ENCODE data around the gene FBXO28.

DNA sequence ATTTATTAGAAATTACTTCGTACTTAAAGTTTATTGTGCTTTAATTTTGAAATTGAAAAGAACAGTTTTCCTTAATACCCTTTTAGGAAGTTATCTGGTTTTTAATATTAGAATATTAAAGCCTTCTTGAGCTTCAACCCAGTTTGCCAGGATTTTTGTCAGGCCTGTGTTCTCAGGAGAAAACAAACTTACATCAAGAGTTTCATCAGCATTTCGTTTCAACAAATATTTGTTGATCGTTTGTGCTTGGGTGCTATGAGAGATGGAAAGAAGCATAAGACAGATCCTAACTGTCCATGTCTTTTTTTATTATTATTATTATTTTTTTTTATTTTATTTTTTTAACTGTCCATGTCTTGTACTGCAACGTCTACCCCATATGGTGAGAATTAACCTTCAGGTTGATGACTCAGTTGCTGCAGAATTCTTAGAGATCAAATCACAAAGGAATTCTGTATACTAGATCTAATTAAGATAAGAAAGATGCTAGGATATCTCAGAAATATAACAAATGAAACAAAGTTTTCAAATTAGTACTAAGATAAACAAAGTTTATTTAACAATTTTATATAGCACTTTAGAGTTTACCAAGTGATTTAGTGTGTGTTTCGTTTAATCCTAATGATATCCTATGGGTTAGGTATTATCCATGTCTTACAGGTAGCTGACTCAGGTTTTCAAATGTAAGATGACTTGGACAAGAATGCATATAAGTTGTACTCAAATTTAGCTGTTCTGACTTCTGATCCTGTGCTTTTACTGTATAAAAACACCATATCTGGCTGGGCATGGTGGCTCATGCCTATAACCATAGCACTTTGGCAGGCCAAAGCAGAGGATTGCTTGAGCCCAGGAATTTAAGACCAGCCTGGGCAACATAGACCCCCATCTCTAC lies 14.3 kb downstream of the FBXO28 start:
- TF ChIP-seq, protein P1, sequence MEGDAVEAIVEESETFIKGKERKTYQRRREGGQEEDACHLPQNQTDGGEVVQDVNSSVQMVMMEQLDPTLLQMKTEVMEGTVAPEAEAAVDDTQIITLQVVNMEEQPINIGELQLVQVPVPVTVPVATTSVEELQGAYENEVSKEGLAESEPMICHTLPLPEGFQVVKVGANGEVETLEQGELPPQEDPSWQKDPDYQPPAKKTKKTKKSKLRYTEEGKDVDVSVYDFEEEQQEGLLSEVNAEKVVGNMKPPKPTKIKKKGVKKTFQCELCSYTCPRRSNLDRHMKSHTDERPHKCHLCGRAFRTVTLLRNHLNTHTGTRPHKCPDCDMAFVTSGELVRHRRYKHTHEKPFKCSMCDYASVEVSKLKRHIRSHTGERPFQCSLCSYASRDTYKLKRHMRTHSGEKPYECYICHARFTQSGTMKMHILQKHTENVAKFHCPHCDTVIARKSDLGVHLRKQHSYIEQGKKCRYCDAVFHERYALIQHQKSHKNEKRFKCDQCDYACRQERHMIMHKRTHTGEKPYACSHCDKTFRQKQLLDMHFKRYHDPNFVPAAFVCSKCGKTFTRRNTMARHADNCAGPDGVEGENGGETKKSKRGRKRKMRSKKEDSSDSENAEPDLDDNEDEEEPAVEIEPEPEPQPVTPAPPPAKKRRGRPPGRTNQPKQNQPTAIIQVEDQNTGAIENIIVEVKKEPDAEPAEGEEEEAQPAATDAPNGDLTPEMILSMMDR (IDR thresholded peaks at IDR 0.05), result no peak
- TF ChIP-seq POLR2A (IDR thresholded peaks at IDR 0.05), result no peak

Measured in heart left ventricle (tissue), 13 donors.